Breast epithelium (tissue), 3 donors: ENCODE data around the gene FAM90A1.
"Not testable (repeated sequence)": the region's sequence is repeated elsewhere in the genome, so short reads cannot be mapped to it uniquely, and the experiment has no call there.

Source experiments
- CTCF ChIP-seq, 3 donors: fragments of 450-650 bp; IDR thresholded peaks; one replicate each; pipeline ENCODE4 v1.5.1; 2016 to 2017; ENCODE audit warnings: antibody characterized with exemption in 3 of 3, mild to moderate bottlenecking in 3 of 3, moderate library complexity in 3 of 3
- POLR2A ChIP-seq: fragments of 450-650 bp; IDR thresholded peaks from one replicate; pipeline ENCODE4 v1.6.1; 2016; ENCODE audit warnings: antibody characterized with exemption, mild to moderate bottlenecking, moderate library complexity

GRCh38 chr12:8182923-8183322 lies 44.5 kb downstream of the FAM90A1 start:
- TF ChIP-seq CTCF (IDR thresholded peaks at IDR 0.05); POLR2A: not testable (repeated sequence)
